IPS DF 6.9 (cell line): ENCODE results near the gene N4BP2.

Experiments
- DNase-seq: peaks from one replicate; pipeline ENCODE4 v3.0.0-alpha.2; 2013; ENCODE audit warnings: low read depth, low spot score
- H3K27ac ChIP-seq: one replicate; pipeline ENCODE4 v1.5.1; 2013; ENCODE audit warnings: low read length, control low read depth
- H3K27me3 ChIP-seq: 2 replicates; pipeline ENCODE4 v1.6.1; 2013; ENCODE audit warnings: mild to moderate bottlenecking, low read length; ENCODE audit not compliant: control insufficient read depth, insufficient read depth
- H3K36me3 ChIP-seq: 2 replicates; pipeline ENCODE4 v1.6.1; 2013; ENCODE audit warnings: low read length; ENCODE audit not compliant: control insufficient read depth, insufficient read depth
- H3K4me1 ChIP-seq: 2 replicates; pipeline ENCODE4 v1.6.1; 2013; ENCODE audit warnings: low read length; ENCODE audit not compliant: control insufficient read depth, insufficient read depth
- H3K4me3 ChIP-seq: 2 replicates; pipeline ENCODE4 v1.5.1; 2013; ENCODE audit warnings: mild to moderate bottlenecking, low read length
- H3K9me3 ChIP-seq: 2 replicates; pipeline ENCODE4 v1.6.1; 2013; ENCODE audit warnings: low read length, inconsistent platforms; ENCODE audit not compliant: control insufficient read depth, insufficient read depth
- WGBS: extraction: QIAGEN DNeasy Blood & Tissue Kit; methylation state at CpG from one replicate; pipeline ENCODE4 v1.1.7; 2013; ENCODE audit warnings: mixed read lengths, missing lambda C conversion rate; ENCODE audit not compliant: insufficient read length, insufficient coverage; 5-methylcytosine and 5-hydroxymethylcytosine counted together

The N4BP2 gene

DNA sequence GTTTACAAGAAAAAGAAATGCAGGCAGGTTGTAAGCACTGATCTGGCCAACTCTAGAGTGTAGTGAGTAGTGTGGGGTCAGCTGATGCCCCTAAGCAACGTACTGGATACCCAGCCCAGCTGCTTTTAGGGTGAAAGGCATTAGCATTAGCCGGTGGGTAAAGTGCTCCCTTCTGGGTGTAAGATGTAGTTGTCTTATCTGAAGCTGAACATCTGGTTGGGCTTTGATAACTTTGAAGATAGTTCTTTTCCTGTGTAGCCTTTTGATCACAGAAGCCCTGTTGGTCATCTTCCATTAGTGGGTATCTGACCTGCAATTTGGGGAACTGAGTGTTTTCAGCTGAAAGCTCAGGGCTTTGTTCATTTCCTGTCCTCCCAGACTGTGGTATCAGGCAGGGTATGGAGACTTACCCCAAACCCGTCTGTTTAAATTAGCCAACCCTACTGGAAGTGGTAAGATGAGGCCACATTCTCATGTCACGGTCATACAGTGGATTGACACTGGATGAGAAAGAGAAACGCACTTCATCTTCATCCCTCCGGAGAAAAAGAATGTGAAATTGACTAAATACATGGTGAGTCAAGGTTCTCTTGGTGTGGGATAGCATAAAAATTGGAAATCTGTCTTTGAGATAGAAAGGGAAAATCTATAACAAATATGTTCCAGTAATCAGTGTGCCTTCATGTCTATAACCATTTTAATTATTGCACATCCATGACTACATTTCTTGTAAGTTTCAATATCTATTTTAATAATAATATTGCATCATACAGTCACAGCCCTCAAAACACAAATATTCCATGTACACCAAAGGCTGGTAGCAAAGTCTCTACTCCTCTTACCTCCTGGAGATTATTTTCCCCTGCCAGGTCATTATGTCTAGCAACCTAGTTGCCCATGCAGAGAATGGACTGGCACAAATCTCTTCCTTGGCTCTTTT is 148.9 kb downstream of the N4BP2 start:
- Histone ChIP-seq H3K4me1 (no peaks in the 10 kb centered on the region), H3K27me3 (no peaks in the 10 kb centered on the region), H3K36me3 (no peaks in the 10 kb centered on the region), H3K4me3 (no peak overlapping the region), H3K9me3 (no peaks in the 10 kb centered on the region), H3K27ac (no peak overlapping the region)
- DNase-seq = no peak
- WGBS = no CpG with 5 or more reads among the region's 6 CpGs

DNA sequence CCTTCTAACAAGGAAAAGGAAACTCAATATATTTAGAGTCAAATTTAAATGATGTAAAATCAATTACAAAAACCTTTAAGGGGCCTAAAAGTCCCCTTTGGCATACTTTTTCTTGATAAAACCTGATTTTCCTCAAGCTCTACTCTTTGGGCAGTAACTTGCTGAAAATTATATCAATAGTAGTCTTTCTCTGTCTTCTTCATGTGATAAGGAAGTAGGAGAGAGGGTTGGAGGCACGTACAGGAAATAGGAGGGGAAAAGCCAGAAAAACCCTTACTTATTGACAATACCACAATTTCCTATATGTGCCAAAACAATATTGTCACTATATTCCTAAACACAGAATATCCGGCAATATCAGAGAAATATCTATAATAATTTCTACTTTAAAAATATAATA is 149.8 kb downstream of the N4BP2 start:
- H3K36me3 ChIP-seq = no peaks in the 10 kb centered on the region
- no peaks in the 10 kb centered on the region for H3K4me1 ChIP-seq
- no peak for DNase-seq
- no peaks in the 10 kb centered on the region for H3K9me3 ChIP-seq
- no peaks in the 10 kb centered on the region for H3K27me3 ChIP-seq
- WGBS = no CpG with 5 or more reads among the region's 2 CpGs
- H3K4me3 ChIP-seq = no peak overlapping the region
- H3K27ac ChIP-seq = no peak overlapping the region
